HEK293 (cell line): Measurements from ENCODE around the gene LGALS12.

Source experiments
- CTCF ChIA-PET: fragments of 350-600 bp; formaldehyde crosslinking; extraction: SDS; loops from one replicate; lab custom pipeline; 2021; ENCODE audit warnings: antibody characterized with exemption; lab: Yijun Ruan, JAX
- POLR2A ChIA-PET: fragments of 300-600 bp; formaldehyde crosslinking; extraction: SDS; loops from one replicate; lab custom pipeline; 2020; ENCODE audit warnings: antibody characterized with exemption, inconsistent platforms; lab: Yijun Ruan, JAX
- H3K27ac ChIP-seq: fragments of 200-500 bp; sonication (Bioruptor generic); 2 replicates; pipeline ENCODE4 v1.5.1; 2014; ENCODE audit warnings: low read depth, low read length, control low read depth, inconsistent platforms; ENCODE audit errors: extremely low read depth
- H3K36me3 ChIP-seq, 2 experiments: fragments of 200-500 bp in 1 of 2; sonication (Bioruptor generic) in 1 of 2; 1 replicate in 1 of 2; 2 replicates in 1 of 2; pipeline ENCODE4 v1.5.1; 2014 to 2017; ENCODE audit warnings: inconsistent platforms in 2 of 2, low read length in 2 of 2; ENCODE audit not compliant: control insufficient read depth in 2 of 2, insufficient read depth in 1 of 2
- H3K4me1 ChIP-seq: fragments of 200-500 bp; sonication (Bioruptor generic); 2 replicates; pipeline ENCODE4 v1.5.1; 2014; ENCODE audit warnings: mild to moderate bottlenecking, low read length, inconsistent platforms; ENCODE audit not compliant: control insufficient read depth, insufficient read depth
- H3K4me3 ChIP-seq: 2 replicates; pipeline ENCODE4 v1.5.1; 2011; ENCODE audit warnings: low read depth, mild to moderate bottlenecking, control low read depth, low read length, moderate library complexity
- H3K9me3 ChIP-seq: fragments of 200-500 bp; sonication (Bioruptor generic); 2 replicates; pipeline ENCODE4 v1.5.1; 2014; ENCODE audit warnings: low read depth, low read length, inconsistent platforms; ENCODE audit not compliant: control insufficient read depth, insufficient read depth
- FEZF1 ChIP-seq: fragments of 450-650 bp; formaldehyde crosslinking; IDR thresholded peaks from 2 replicates; pipeline ENCODE4 v1.5.1; 2016; ENCODE audit warnings: missing biosample characterization, missing genetic modification characterization
- GFI1B ChIP-seq: fragments of 450-650 bp; formaldehyde crosslinking; IDR thresholded peaks from 2 replicates; pipeline ENCODE4 v1.5.1; 2016; ENCODE audit warnings: missing biosample characterization, missing genetic modification characterization
- GLI2 ChIP-seq: fragments of 450-650 bp; formaldehyde crosslinking; IDR thresholded peaks from 2 replicates; pipeline ENCODE4; 2017; ENCODE audit warnings: missing biosample characterization, missing genetic modification characterization, low read depth, borderline replicate concordance
- HOXC10 ChIP-seq: sonication (generic); formaldehyde crosslinking; IDR thresholded peaks from 2 replicates; pipeline ENCODE4 v1.8.1; 2023; ENCODE audit warnings: mild to moderate bottlenecking, missing genetic modification reagents
- HOXD13 ChIP-seq: sonication (generic); formaldehyde crosslinking; IDR thresholded peaks from 2 replicates; pipeline ENCODE4 v1.8.0; 2022; ENCODE audit warnings: missing genetic modification reagents, borderline replicate concordance
- KLF7 ChIP-seq: fragments of 450-650 bp; formaldehyde crosslinking; IDR thresholded peaks from 2 replicates; pipeline ENCODE4 v1.5.1; 2016; ENCODE audit warnings: missing biosample characterization, missing genetic modification characterization, borderline replicate concordance
- KLF9 ChIP-seq: fragments of 450-650 bp; formaldehyde crosslinking; IDR thresholded peaks from 2 replicates; pipeline ENCODE4 v1.5.1; 2016; ENCODE audit warnings: missing biosample characterization, missing genetic modification characterization, low read depth
- MYNN ChIP-seq: fragments of 450-650 bp; formaldehyde crosslinking; IDR thresholded peaks from 2 replicates; pipeline ENCODE4 v1.5.1; 2016; ENCODE audit warnings: missing biosample characterization, missing genetic modification characterization, borderline replicate concordance
- PATZ1 ChIP-seq: fragments of 450-650 bp; formaldehyde crosslinking; IDR thresholded peaks from 2 replicates; pipeline ENCODE4 v1.5.1; 2016; ENCODE audit warnings: missing biosample characterization, missing genetic modification characterization
- PRDM1 ChIP-seq: fragments of 450-650 bp; formaldehyde crosslinking; IDR thresholded peaks from 2 replicates; pipeline ENCODE4; 2016; ENCODE audit warnings: missing biosample characterization, missing genetic modification characterization
- REPIN1 ChIP-seq: fragments of 450-650 bp; formaldehyde crosslinking; IDR thresholded peaks from 2 replicates; pipeline ENCODE4 v1.5.1; 2017; ENCODE audit warnings: missing biosample characterization, missing genetic modification characterization, low read depth
- ZNF26 ChIP-seq: fragments of 450-650 bp; formaldehyde crosslinking; IDR thresholded peaks from 2 replicates; pipeline ENCODE4 v1.5.1; 2016; ENCODE audit warnings: missing biosample characterization, missing genetic modification characterization
- ZNF302 ChIP-seq: fragments of 450-650 bp; formaldehyde crosslinking; IDR thresholded peaks from 2 replicates; pipeline ENCODE4 v1.5.1; 2016; ENCODE audit warnings: missing biosample characterization, missing genetic modification characterization, low read depth
- ZNF341 ChIP-seq: fragments of 450-650 bp; formaldehyde crosslinking; IDR thresholded peaks from 2 replicates; pipeline ENCODE4; 2016; ENCODE audit warnings: low read depth, missing biosample characterization, missing genetic modification characterization
- ZNF433 ChIP-seq: fragments of 450-650 bp; formaldehyde crosslinking; IDR thresholded peaks from 2 replicates; pipeline ENCODE4 v1.5.1; 2016; ENCODE audit warnings: missing biosample characterization, missing genetic modification characterization, low read depth
- ZNF48 ChIP-seq: fragments of 450-650 bp; formaldehyde crosslinking; IDR thresholded peaks from 2 replicates; pipeline ENCODE4 v1.5.1; 2016; ENCODE audit warnings: missing biosample characterization, missing genetic modification characterization
- ZNF530 ChIP-seq: fragments of 450-650 bp; formaldehyde crosslinking; IDR thresholded peaks from 2 replicates; pipeline ENCODE4 v1.5.1; 2016; ENCODE audit warnings: low read depth, missing biosample characterization, missing genetic modification characterization
- ZNF560 ChIP-seq: fragments of 450-650 bp; formaldehyde crosslinking; IDR thresholded peaks from 2 replicates; pipeline ENCODE4 v1.5.1; 2017; ENCODE audit warnings: missing biosample characterization, missing genetic modification characterization, borderline replicate concordance
- ZNF623 ChIP-seq: fragments of 450-650 bp; formaldehyde crosslinking; IDR thresholded peaks from 2 replicates; pipeline ENCODE4 v1.5.1; 2016; ENCODE audit warnings: missing biosample characterization, missing genetic modification characterization
- ZNF768 ChIP-seq: fragments of 450-650 bp; formaldehyde crosslinking; IDR thresholded peaks from 2 replicates; pipeline ENCODE4 v1.5.1; 2018; ENCODE audit warnings: missing biosample characterization, mild to moderate bottlenecking, missing genetic modification characterization
- TF ChIP-seq, protein P1 (sequence below): fragments of 450-650 bp; formaldehyde crosslinking; IDR thresholded peaks from 2 replicates; pipeline ENCODE4 v1.5.1; 2016; ENCODE audit warnings: missing biosample characterization, missing genetic modification characterization
- TF ChIP-seq, protein P2 (sequence below): fragments of 450-650 bp; formaldehyde crosslinking; IDR thresholded peaks from 2 replicates; pipeline ENCODE4 v1.5.1; 2016; ENCODE audit warnings: missing biosample characterization, missing genetic modification characterization, low read depth
- TF ChIP-seq, protein P3 (sequence below): fragments of 450-650 bp; formaldehyde crosslinking; IDR thresholded peaks from 2 replicates; pipeline ENCODE4 v1.5.1; 2016; ENCODE audit warnings: missing biosample characterization, missing genetic modification characterization

The LGALS12 gene

GRCh38 chr11:63517156-63517555 lies 11.3 kb downstream of the LGALS12 start:
- ChIA-PET CTCF (no interaction called here), POLR2A (no interaction called here)
- H3K27ac ChIP-seq = no peak overlapping the region
- H3K4me1 ChIP-seq = no peaks in the 10 kb centered on the region
- H3K9me3 ChIP-seq = no peaks in the 10 kb centered on the region
- H3K4me3 ChIP-seq = no peak overlapping the region
- H3K36me3 ChIP-seq = no peaks in the 10 kb centered on the region
- TF ChIP-seq ZNF768 (tag by site-specific recombination) (no peak), GFI1B (no peak), PRDM1 (tag by site-specific recombination) (no peak), KLF9 (tag by site-specific recombination) (no peak), ZNF623 (tag by site-specific recombination) (no peak), PATZ1 (tag by site-specific recombination) (no peak), ZNF26 (no peak), REPIN1 (tag by site-specific recombination) (no peak), ZNF433 (tag by site-specific recombination) (no peak), ZNF302 (no peak), ZNF560 (tag by site-specific recombination) (no peak), ZNF341 (tag by site-specific recombination) (no peak)
- TF ChIP-seq, protein P1, sequence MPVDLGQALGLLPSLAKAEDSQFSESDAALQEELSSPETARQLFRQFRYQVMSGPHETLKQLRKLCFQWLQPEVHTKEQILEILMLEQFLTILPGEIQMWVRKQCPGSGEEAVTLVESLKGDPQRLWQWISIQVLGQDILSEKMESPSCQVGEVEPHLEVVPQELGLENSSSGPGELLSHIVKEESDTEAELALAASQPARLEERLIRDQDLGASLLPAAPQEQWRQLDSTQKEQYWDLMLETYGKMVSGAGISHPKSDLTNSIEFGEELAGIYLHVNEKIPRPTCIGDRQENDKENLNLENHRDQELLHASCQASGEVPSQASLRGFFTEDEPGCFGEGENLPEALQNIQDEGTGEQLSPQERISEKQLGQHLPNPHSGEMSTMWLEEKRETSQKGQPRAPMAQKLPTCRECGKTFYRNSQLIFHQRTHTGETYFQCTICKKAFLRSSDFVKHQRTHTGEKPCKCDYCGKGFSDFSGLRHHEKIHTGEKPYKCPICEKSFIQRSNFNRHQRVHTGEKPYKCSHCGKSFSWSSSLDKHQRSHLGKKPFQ (tag by site-specific recombination) = no peak
- TF ChIP-seq, protein P2, sequence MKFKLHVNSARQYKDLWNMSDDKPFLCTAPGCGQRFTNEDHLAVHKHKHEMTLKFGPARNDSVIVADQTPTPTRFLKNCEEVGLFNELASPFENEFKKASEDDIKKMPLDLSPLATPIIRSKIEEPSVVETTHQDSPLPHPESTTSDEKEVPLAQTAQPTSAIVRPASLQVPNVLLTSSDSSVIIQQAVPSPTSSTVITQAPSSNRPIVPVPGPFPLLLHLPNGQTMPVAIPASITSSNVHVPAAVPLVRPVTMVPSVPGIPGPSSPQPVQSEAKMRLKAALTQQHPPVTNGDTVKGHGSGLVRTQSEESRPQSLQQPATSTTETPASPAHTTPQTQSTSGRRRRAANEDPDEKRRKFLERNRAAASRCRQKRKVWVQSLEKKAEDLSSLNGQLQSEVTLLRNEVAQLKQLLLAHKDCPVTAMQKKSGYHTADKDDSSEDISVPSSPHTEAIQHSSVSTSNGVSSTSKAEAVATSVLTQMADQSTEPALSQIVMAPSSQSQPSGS = no peak

GRCh38 chr11:63518548-63518947 lies 12.7 kb downstream of the LGALS12 start:
- H3K4me3 ChIP-seq = no peak overlapping the region
- no peaks in the 10 kb centered on the region for H3K36me3 ChIP-seq
- H3K27ac ChIP-seq = no peak overlapping the region
- no peaks in the 10 kb centered on the region for H3K9me3 ChIP-seq
- ChIA-PET CTCF (no interaction called here), POLR2A (no interaction called here)
- H3K4me1 ChIP-seq = no peaks in the 10 kb centered on the region
- TF ChIP-seq MYNN (tag by site-specific recombination) = no peak
- TF ChIP-seq KLF7 = no peak
- no peak for TF ChIP-seq ZNF48
- TF ChIP-seq FEZF1 (tag by site-specific recombination) = no peak
- TF ChIP-seq HOXC10 (CRISPR knock-in tag) = no peak
- no peak for TF ChIP-seq HOXD13 (CRISPR knock-in tag)
- no peak for TF ChIP-seq GLI2 (tag by site-specific recombination)
- TF ChIP-seq, protein P3, sequence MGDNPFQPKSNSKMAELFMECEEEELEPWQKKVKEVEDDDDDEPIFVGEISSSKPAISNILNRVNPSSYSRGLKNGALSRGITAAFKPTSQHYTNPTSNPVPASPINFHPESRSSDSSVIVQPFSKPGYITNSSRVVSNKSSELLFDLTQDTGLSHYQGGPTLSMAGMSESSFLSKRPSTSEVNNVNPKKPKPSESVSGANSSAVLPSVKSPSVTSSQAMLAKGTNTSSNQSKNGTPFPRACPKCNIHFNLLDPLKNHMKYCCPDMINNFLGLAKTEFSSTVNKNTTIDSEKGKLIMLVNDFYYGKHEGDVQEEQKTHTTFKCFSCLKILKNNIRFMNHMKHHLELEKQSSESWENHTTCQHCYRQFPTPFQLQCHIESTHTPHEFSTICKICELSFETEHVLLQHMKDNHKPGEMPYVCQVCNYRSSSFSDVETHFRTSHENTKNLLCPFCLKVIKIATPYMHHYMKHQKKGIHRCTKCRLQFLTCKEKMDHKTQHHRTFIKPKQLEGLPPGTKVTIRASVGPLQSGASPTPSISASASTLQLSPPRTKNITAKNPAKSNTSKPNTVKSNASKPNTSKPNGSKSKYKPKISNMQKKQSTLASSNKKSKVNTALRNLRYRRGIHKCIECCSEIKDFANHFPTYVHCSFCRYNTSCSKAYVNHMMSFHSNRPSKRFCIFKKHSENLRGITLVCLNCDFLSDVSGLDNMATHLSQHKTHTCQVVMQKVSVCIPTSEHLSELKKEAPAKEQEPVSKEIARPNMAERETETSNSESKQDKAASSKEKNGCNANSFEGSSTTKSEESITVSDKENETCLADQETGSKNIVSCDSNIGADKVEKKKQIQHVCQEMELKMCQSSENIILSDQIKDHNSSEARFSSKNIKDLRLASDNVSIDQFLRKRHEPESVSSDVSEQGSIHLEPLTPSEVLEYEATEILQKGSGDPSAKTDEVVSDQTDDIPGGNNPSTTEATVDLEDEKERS = no peak
- no peak for TF ChIP-seq ZNF530 (tag by site-specific recombination)
- TF ChIP-seq ZNF26 = no peak
